Testis (tissue), 2 donors: ENCODE measurements around the gene KRTAP9-2.

Experiments used
- POLR2A ChIP-seq: fragments of 450-650 bp; IDR thresholded peaks from one replicate; pipeline ENCODE4 v1.6.1; 2017; ENCODE audit warnings: antibody characterized with exemption, mild to moderate bottlenecking, moderate library complexity
- TF ChIP-seq, protein P1 (sequence below), 3 experiments: fragments of 450-650 bp in 2 of 3; fragments of 200-600 bp in 1 of 3; sonication (generic) in 1 of 3; IDR thresholded peaks; one replicate each; pipeline ENCODE4 v1.5.1; 2016 to 2019; ENCODE audit warnings: antibody characterized with exemption in 3 of 3, mild to moderate bottlenecking in 2 of 3, moderate library complexity in 1 of 3

GRCh38 chr17:41223821-41224220 lies 2.6 kb upstream of the KRTAP9-2 start:
- TF ChIP-seq, protein P1, sequence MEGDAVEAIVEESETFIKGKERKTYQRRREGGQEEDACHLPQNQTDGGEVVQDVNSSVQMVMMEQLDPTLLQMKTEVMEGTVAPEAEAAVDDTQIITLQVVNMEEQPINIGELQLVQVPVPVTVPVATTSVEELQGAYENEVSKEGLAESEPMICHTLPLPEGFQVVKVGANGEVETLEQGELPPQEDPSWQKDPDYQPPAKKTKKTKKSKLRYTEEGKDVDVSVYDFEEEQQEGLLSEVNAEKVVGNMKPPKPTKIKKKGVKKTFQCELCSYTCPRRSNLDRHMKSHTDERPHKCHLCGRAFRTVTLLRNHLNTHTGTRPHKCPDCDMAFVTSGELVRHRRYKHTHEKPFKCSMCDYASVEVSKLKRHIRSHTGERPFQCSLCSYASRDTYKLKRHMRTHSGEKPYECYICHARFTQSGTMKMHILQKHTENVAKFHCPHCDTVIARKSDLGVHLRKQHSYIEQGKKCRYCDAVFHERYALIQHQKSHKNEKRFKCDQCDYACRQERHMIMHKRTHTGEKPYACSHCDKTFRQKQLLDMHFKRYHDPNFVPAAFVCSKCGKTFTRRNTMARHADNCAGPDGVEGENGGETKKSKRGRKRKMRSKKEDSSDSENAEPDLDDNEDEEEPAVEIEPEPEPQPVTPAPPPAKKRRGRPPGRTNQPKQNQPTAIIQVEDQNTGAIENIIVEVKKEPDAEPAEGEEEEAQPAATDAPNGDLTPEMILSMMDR (IDR thresholded peaks at IDR 0.05): no peak
- no peak for TF ChIP-seq POLR2A
